Uterus (tissue), 4 donors: ENCODE results near the gene SPATS2L. TPM values are rescaled to one million over a fixed set of nuclear protein-coding genes. Genes with fewer than 3 reads are reported as not detected.

Experiments used
- DNase-seq, 2 donors: peaks; one replicate each; pipeline ENCODE4 v3.0.0-alpha.2; 2019 to 2020
- H3K27ac ChIP-seq, 2 donors: fragments of 200-600 bp; sonication (generic); 1 replicate in 1 of 2; 2 replicates in 1 of 2; pipeline ENCODE4 v1.5.1; 2016 to 2018
- H3K27me3 ChIP-seq, 2 donors: fragments of 200-600 bp; sonication (generic); one replicate each; pipeline ENCODE4 v1.5.1; 2018 to 2019; ENCODE audit warnings: control low read depth in 1 of 2
- H3K36me3 ChIP-seq, 2 donors: fragments of 200-600 bp; sonication (generic); one replicate each; pipeline ENCODE4 v1.5.1; 2019; ENCODE audit warnings: control low read depth in 1 of 2
- H3K4me1 ChIP-seq, 2 donors: fragments of 200-600 bp; sonication (generic); one replicate each; pipeline ENCODE4 v1.5.1; 2018 to 2019; ENCODE audit warnings: control low read depth in 1 of 2
- H3K4me3 ChIP-seq, 2 donors: fragments of 200-600 bp; sonication (generic); 1 replicate in 1 of 2; 2 replicates in 1 of 2; pipeline ENCODE4 v1.5.1; 2018 to 2019; ENCODE audit warnings: mild to moderate bottlenecking in 1 of 2
- H3K9me3 ChIP-seq, 2 donors: fragments of 200-600 bp; sonication (generic); one replicate each; pipeline ENCODE4 v1.5.1; 2019; ENCODE audit warnings: control low read depth in 1 of 2
- CTCF ChIP-seq, 4 experiments: fragments of 200-600 bp in 2 of 4; fragments of 450-650 bp in 2 of 4; sonication (generic) in 2 of 4; IDR thresholded peaks; one replicate each; pipeline ENCODE4 v1.5.1; 2016 to 2019; ENCODE audit warnings: antibody characterized with exemption in 4 of 4, mild to moderate bottlenecking in 2 of 4, moderate library complexity in 1 of 4
- POLR2A ChIP-seq, 2 donors: fragments of 450-650 bp; IDR thresholded peaks; one replicate each; pipeline ENCODE4 v1.6.1; 2016; ENCODE audit warnings: antibody characterized with exemption in 2 of 2, mild to moderate bottlenecking in 1 of 2, moderate library complexity in 1 of 2
- intact Hi-C: fragments of 100-400 bp; cut with DNase I; formaldehyde crosslinking; loops from one replicate; pipeline ENCODE4 v1.15.1; 2023; ENCODE audit warnings: low total_unique reads
- total RNA-seq, 4 donors: library from RNA; depleted of rRNA in 3 of 4; stranded (reverse); fragments of >200 nt in 3 of 4; gene quantifications; one replicate each; pipeline versions ENCODE4 v1.1.0 to v1.2.4, GENCODE V29; 2014 to 2023
- donor health status: DM: yes; HTN: yes; CAD: no.

The SPATS2L gene
- total RNA-seq, 4 donors from 2014 or later: 20.6 to 99.3 (median 73.1) TPM

- Histone ChIP-seq H3K27me3 (no peaks in the 10 kb centered on the region), H3K36me3 (no peaks in the 10 kb centered on the region), H3K27ac (no peak overlapping the region), H3K4me3 (no peak overlapping the region), H3K9me3 (no peaks in the 10 kb centered on the region), H3K4me1 (no peaks in the 10 kb centered on the region)
- intact Hi-C loops: no loop called here
- no peak for TF ChIP-seq POLR2A (IDR thresholded peaks at IDR 0.05)
- no peak for TF ChIP-seq CTCF (IDR thresholded peaks at IDR 0.05)
- DNase-seq: no peak
Observed at GRCh38 chr2:200422532-200423261, 116.2 kb downstream of the SPATS2L start.

GRCh38 chr2:200423541-200423940, 117.0 kb downstream of the SPATS2L start:
- no peaks in the 10 kb centered on the region for H3K27me3 ChIP-seq
- no peak overlapping the region for H3K27ac ChIP-seq
- no peaks in the 10 kb centered on the region for H3K9me3 ChIP-seq
- no peak for DNase-seq
- no peaks in the 10 kb centered on the region for H3K4me1 ChIP-seq
- TF ChIP-seq POLR2A (IDR thresholded peaks at IDR 0.05) (no peak), CTCF (IDR thresholded peaks at IDR 0.05) (no peak)
- no peaks in the 10 kb centered on the region for H3K36me3 ChIP-seq
- intact Hi-C loops: no loop called here
- H3K4me3 ChIP-seq: no peak overlapping the region

- H3K4me3 ChIP-seq: no peak overlapping the region
- no peaks in the 10 kb centered on the region for H3K4me1 ChIP-seq
- H3K27me3 ChIP-seq: no peaks in the 10 kb centered on the region
- no peak for DNase-seq
- TF ChIP-seq POLR2A (IDR thresholded peaks at IDR 0.05) (no peak), CTCF (IDR thresholded peaks at IDR 0.05) (no peak)
- no peaks in the 10 kb centered on the region for H3K36me3 ChIP-seq
- H3K27ac ChIP-seq: no peak overlapping the region
- intact Hi-C loops: no loop called here
- H3K9me3 ChIP-seq: no peaks in the 10 kb centered on the region
Observed at GRCh38 chr2:200425026-200425821, 118.7 kb downstream of the SPATS2L start.

GRCh38 chr2:200426754-200427153, 120.3 kb downstream of the SPATS2L start:
- H3K4me1 ChIP-seq: peaks cover 0 to 3% of the 10 kb centered on the region in 2 donors
- no peaks in the 10 kb centered on the region for H3K9me3 ChIP-seq
- intact Hi-C loops: no loop called here
- no peak for TF ChIP-seq POLR2A (IDR thresholded peaks at IDR 0.05)
- TF ChIP-seq CTCF (IDR thresholded peaks at IDR 0.05): no peak
- no peak overlapping the region for H3K27ac ChIP-seq
- H3K36me3 ChIP-seq: peaks cover 0 to 6% of the 10 kb centered on the region in 2 donors
- no peak overlapping the region for H3K4me3 ChIP-seq
- DNase-seq: no peak
- no peaks in the 10 kb centered on the region for H3K27me3 ChIP-seq
